GM12874 (cell line): ENCODE data around the gene PPP1R16B.

ENCODE experiments used
- CTCF ChIP-seq: IDR thresholded peaks from 2 replicates; pipeline ENCODE4 v1.5.1; 2011; ENCODE audit warnings: low read depth, mild to moderate bottlenecking, control low read depth, low read length, moderate library complexity; ENCODE audit not compliant: insufficient read depth

Gene PPP1R16B

GRCh38 chr20:38766071-38766470, 39.4 kb upstream of the PPP1R16B start:
- TF ChIP-seq CTCF = no peak

GRCh38 chr20:38769376-38770295, 35.9 kb upstream of the PPP1R16B start:
- TF ChIP-seq CTCF = no peak

GRCh38 chr20:38770546-38770945, 35.0 kb upstream of the PPP1R16B start:
- no peak for TF ChIP-seq CTCF

- no peak for TF ChIP-seq CTCF
Observed at GRCh38 chr20:38770970-38771369, 34.5 kb upstream of the PPP1R16B start.

- no peak for TF ChIP-seq CTCF
Observed at GRCh38 chr20:38771621-38772020, 33.9 kb upstream of the PPP1R16B start.

- no peak for TF ChIP-seq CTCF
Observed at GRCh38 chr20:38774167-38774566, 31.3 kb upstream of the PPP1R16B start.

- no peak for TF ChIP-seq CTCF
Observed at GRCh38 chr20:38776363-38776762, 29.1 kb upstream of the PPP1R16B start.
